ENCODE data around the gene PRKCQ.

The PRKCQ gene

GRCh38 chr10:6539833-6540232 lies 40.2 kb downstream of the PRKCQ start:
- peaks cover 7% of the 10 kb centered on the region for H3K4me1 Mint-ChIP-seq
- no peak for DNase-seq (ENCODE audit: low spot score in 2 of 2)
- no peaks in the 10 kb centered on the region for H3K9me3 Mint-ChIP-seq
- no peak overlapping the region for H3K4me3 Mint-ChIP-seq
- no peak overlapping the region for H3K27ac Mint-ChIP-seq
- no peaks in the 10 kb centered on the region for H3K36me3 Mint-ChIP-seq
- H3K27me3 Mint-ChIP-seq: peaks cover 13% of the 10 kb centered on the region
- ATAC-seq (ENCODE audit: low read depth): no peak

- Mint-ChIP-seq H3K4me1 (no peaks in the 10 kb centered on the region), H3K4me3 (no peak overlapping the region), H3K27ac (no peak overlapping the region), H3K27me3 (peaks cover 8% of the 10 kb centered on the region), H3K36me3 (no peaks in the 10 kb centered on the region), H3K9me3 (no peaks in the 10 kb centered on the region)
- ATAC-seq (ENCODE audit: low read depth): no peak
- no peak for DNase-seq (ENCODE audit: low spot score in 2 of 2)
These were observed 42.3 kb downstream of the PRKCQ start for GRCh38 chr10:6537770-6538169.

DNA sequence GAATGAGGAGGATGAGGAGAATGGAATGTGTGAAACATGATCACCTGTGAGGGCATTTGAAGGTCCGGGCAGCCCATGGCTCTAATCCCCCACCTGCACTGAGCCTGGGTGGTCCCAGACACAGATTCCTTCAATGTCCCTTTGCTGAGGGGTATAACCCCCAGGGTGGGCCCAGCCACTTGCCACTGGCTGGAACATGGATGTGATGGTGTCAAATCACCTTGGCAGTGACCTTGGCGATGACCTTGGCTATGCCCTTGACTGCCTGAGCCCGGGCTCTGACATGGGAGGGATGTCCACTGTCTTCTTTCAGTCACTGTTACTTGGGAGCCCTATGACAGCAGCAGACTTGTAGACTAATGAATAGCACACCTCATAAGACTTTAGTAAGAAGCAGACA lies 44.0 kb downstream of the PRKCQ start:
- no peak for DNase-seq (ENCODE audit: low spot score in 2 of 2)

DNA sequence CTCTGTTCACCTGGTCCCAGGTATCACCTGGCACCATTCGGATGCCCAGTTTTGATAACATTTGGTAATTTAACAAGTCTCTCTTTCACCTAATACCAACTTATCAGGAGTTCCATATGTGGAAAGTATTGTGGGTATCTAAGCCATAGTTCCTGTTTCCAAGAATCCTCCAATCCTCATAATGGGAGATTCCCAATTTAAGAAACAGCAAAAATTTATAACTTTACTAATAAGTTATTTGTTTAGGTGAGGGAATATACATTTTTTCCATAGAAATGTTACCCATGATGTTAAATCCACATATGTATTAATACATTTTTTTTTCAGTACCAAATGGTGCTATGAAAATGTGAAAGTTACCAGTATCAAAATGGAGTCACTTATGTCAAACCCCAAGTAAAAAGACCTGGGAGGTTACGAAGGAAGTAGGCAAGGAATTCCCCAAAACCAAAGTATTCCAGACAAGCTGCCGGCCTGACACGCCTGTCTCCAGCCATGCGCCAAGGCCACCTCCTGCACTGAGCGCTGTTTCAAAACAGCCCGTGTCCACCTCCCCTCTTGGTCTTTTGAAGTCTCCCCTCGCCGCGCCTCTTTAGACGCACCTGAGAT lies 44.8 kb downstream of the PRKCQ start:
- Mint-ChIP-seq H3K4me3 (no peak overlapping the region), H3K27me3 (peaks cover 9% of the 10 kb centered on the region), H3K27ac (no peak overlapping the region), H3K36me3 (no peaks in the 10 kb centered on the region), H3K9me3 (no peaks in the 10 kb centered on the region), H3K4me1 (no peaks in the 10 kb centered on the region)
- DNase-seq (ENCODE audit: low spot score in 2 of 2) (no peak), ATAC-seq (ENCODE audit: low read depth) (no peak)

More for the DNA sequence above, 44.0 kb downstream of the PRKCQ start:
- Mint-ChIP-seq H3K9me3 (no peaks in the 10 kb centered on the region), H3K36me3 (no peaks in the 10 kb centered on the region), H3K27me3 (peaks cover 9% of the 10 kb centered on the region), H3K4me1 (no peaks in the 10 kb centered on the region), H3K27ac (no peak overlapping the region), H3K4me3 (no peak overlapping the region)
- no peak for ATAC-seq (ENCODE audit: low read depth)

GRCh38 chr10:6532321-6532720 lies 47.8 kb downstream of the PRKCQ start:
- Mint-ChIP-seq H3K4me3 (no peak overlapping the region), H3K36me3 (no peaks in the 10 kb centered on the region), H3K27ac (no peak overlapping the region), H3K27me3 (peaks cover 11% of the 10 kb centered on the region), H3K9me3 (no peaks in the 10 kb centered on the region), H3K4me1 (no peaks in the 10 kb centered on the region)
- DNase-seq (ENCODE audit: low spot score in 2 of 2) (no peak), ATAC-seq (ENCODE audit: low read depth) (no peak)

GRCh38 chr10:6530966-6531365 lies 49.1 kb downstream of the PRKCQ start:
- Mint-ChIP-seq H3K4me1 (no peaks in the 10 kb centered on the region), H3K27me3 (peaks cover 10% of the 10 kb centered on the region), H3K27ac (no peak overlapping the region), H3K9me3 (no peaks in the 10 kb centered on the region), H3K4me3 (no peak overlapping the region), H3K36me3 (no peaks in the 10 kb centered on the region)
- ATAC-seq (ENCODE audit: low read depth) (no peak), DNase-seq (ENCODE audit: low spot score in 2 of 2) (no peak)

GRCh38 chr10:6530211-6530840 lies 49.8 kb downstream of the PRKCQ start:
- H3K4me3 Mint-ChIP-seq: no peak overlapping the region
- ATAC-seq (ENCODE audit: low read depth) (no peak), DNase-seq (ENCODE audit: low spot score in 2 of 2) (no peak)
- H3K36me3 Mint-ChIP-seq: no peaks in the 10 kb centered on the region
- no peak overlapping the region for H3K27ac Mint-ChIP-seq
- H3K27me3 Mint-ChIP-seq: peaks cover 9% of the 10 kb centered on the region
- H3K4me1 Mint-ChIP-seq: no peaks in the 10 kb centered on the region
- H3K9me3 Mint-ChIP-seq: no peaks in the 10 kb centered on the region

DNA sequence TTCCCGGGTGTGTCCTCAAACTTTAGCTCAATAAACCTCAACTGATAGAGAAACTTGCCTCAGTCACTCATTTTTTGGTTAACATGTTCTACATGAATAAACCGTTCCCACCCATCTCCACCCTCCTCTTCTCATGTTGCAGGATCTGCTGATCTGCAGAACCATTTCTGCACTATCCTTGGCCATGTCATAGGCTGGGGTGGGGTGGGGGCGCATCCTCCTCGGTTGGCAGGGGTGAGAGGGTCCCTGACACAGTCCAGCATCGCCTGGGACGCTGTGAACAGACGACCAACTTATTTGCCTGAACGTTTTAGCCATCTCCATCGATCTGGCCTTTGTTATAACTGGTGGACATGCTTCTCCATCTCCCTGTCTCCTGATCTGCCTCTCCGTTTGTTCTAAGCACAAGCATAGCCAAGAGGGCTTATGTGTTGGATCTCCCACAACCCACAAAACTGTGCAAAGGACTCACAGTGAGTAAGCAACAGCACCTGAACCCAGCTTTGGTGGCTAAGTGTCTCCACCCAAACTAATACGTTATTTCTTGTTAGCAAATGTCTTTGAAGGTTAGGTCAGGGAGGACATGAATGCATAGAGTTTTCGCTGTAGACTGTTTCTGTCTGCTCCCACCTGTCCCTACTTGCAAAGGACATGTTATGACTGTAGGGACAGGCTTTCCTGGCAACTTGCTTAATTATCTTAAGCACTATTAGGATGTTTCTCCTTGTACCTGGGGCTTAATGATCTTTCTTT lies 51.7 kb downstream of the PRKCQ start:
- H3K9me3 Mint-ChIP-seq: no peaks in the 10 kb centered on the region

DNA sequence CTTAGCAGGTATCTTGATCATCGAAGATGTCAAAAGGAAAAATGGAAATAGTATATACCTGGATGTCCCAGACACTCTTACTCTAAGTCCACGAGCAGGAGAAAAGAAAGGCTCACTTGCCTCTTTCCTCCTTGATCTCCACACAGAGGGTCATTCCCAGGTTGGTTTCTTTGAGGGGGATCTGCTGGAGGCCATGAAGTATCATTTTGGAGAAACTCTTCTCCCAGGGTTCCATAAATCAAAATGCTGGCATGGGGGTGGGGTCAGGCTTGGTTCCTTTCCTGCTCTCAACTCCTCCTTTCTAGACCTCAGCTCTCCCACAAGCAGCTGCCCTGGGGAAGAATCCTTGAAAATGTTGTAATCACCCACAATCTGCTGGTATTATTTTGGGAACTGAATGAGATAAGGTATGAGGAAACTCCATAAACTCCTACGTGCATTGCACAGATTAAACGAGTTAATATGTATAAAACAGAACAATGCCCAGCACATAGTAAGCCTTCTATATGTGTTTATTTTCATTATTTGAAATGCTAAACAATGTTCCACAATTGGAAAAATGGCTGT lies 54.4 kb downstream of the PRKCQ start:
- DNase-seq (ENCODE audit: low spot score in 2 of 2) (no peak), ATAC-seq (ENCODE audit: low read depth) (no peak)
- H3K9me3 Mint-ChIP-seq: no peaks in the 10 kb centered on the region
- no peak overlapping the region for H3K4me3 Mint-ChIP-seq
- peaks cover 12% of the 10 kb centered on the region for H3K27me3 Mint-ChIP-seq
- no peaks in the 10 kb centered on the region for H3K36me3 Mint-ChIP-seq
- no peak overlapping the region for H3K27ac Mint-ChIP-seq
- no peaks in the 10 kb centered on the region for H3K4me1 Mint-ChIP-seq

More for the DNA sequence above, 51.7 kb downstream of the PRKCQ start:
- no peak for ATAC-seq (ENCODE audit: low read depth)
- H3K27ac Mint-ChIP-seq: no peak overlapping the region
- no peaks in the 10 kb centered on the region for H3K36me3 Mint-ChIP-seq
- no peak for DNase-seq (ENCODE audit: low spot score in 2 of 2)
- H3K4me1 Mint-ChIP-seq: no peaks in the 10 kb centered on the region
- peaks cover 8% of the 10 kb centered on the region for H3K27me3 Mint-ChIP-seq
- H3K4me3 Mint-ChIP-seq: no peak overlapping the region

- Mint-ChIP-seq H3K4me3 (no peak overlapping the region), H3K27me3 (peaks cover 19% of the 10 kb centered on the region), H3K27ac (no peak overlapping the region), H3K9me3 (no peaks in the 10 kb centered on the region), H3K36me3 (no peaks in the 10 kb centered on the region), H3K4me1 (no peaks in the 10 kb centered on the region)
- ATAC-seq (ENCODE audit: low read depth) (no peak), DNase-seq (ENCODE audit: low spot score in 2 of 2) (no peak)
These were observed 57.8 kb downstream of the PRKCQ start for GRCh38 chr10:6522230-6522629.

DNA sequence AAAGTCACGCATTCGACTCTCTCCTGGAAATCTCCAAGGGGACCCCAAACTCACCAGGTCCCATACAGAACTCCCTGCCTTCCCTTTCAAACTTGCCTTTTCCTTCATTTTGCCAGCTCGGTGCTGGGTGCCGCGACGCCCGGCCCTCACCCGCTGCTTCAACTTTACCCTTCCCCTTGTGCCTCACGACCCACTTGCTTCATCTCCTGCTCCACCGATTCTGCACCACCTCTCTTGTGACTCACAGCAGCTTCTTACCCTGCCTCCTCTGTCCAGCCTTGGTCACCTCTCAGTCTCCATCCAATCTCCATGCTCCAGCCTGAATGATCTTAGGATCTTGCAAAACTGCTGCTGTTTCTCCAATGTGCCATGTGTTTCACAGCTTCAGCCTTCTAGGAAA lies 59.9 kb downstream of the PRKCQ start:
- Mint-ChIP-seq H3K27ac (no peak overlapping the region), H3K9me3 (no peaks in the 10 kb centered on the region), H3K4me1 (no peaks in the 10 kb centered on the region), H3K27me3 (peaks cover 16% of the 10 kb centered on the region), H3K4me3 (no peak overlapping the region), H3K36me3 (no peaks in the 10 kb centered on the region)
- DNase-seq (ENCODE audit: low spot score in 2 of 2): no peak
- no peak for ATAC-seq (ENCODE audit: low read depth)

DNA sequence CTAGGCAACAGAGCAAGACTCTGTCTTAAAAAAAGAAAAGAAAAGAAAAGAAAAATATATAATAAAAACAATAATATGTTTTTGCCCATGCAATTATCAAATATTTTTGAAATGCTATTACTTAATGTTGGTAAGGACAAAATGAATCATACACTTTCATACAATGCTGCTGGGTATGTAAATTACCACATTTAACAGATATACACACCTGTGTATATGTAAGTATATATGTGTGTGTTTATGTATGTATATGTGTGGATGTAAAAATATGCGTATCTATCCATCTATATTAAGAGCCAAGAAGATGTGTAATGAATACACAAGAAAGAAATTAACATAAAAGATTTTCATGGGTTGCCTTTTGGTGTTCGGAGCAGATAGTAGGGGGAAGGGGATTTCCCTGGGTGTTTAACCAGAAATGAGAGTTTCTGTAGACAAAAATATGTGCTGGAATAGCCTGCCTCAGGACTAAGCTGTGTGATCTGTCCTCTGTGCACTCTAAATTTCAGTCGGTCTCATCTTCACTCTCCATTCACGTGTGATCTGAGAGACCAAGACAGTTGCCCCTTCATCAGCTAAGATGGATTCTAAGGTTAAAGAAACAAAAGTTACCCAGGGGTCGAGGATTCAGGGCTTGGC lies 61.2 kb downstream of the PRKCQ start:
- Mint-ChIP-seq H3K27ac (no peak overlapping the region), H3K4me1 (no peaks in the 10 kb centered on the region), H3K4me3 (no peak overlapping the region), H3K27me3 (peaks cover 18% of the 10 kb centered on the region), H3K36me3 (no peaks in the 10 kb centered on the region), H3K9me3 (no peaks in the 10 kb centered on the region)
- no peak for DNase-seq (ENCODE audit: low spot score in 2 of 2)
- no peak for ATAC-seq (ENCODE audit: low read depth)

- H3K36me3 Mint-ChIP-seq: no peaks in the 10 kb centered on the region
- H3K4me1 Mint-ChIP-seq: no peaks in the 10 kb centered on the region
- no peaks in the 10 kb centered on the region for H3K9me3 Mint-ChIP-seq
- DNase-seq (ENCODE audit: low spot score in 2 of 2) (no peak), ATAC-seq (ENCODE audit: low read depth) (no peak)
- H3K27me3 Mint-ChIP-seq: peaks cover 19% of the 10 kb centered on the region
- H3K4me3 Mint-ChIP-seq: no peak overlapping the region
- H3K27ac Mint-ChIP-seq: no peak overlapping the region
These were observed 63.2 kb downstream of the PRKCQ start for GRCh38 chr10:6516929-6517284.

DNA sequence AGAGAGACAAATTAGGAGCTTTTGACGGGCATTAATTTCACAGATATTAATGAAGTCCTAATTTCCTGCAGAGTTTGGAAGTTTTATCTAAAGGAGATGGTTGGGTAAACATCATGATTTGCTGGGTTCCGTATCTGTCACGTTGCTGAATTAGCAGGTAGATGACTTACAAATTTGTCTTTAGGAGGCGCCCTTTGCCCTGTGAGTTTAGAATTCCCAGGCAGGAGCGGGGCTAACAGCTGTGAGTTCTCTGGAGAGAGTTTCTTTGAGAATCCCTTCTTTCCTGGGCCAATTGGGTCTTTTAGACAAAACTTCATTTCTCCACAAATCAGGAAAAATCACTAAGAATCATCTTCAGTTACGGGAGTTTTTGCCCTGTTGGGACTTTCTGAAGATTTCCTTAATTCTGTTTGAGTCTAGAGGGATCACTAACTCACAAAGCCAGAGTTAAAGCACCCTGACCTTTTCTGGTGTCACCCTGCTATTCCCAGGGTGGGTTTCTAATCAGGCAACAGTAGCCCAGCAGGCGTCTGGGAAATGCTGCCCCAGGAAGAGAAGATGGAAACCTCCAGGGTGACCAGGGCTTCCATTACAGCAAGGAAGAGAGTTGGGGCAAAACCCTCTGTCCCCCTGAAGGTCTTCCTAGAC lies 63.7 kb downstream of the PRKCQ start:
- no peaks in the 10 kb centered on the region for H3K36me3 Mint-ChIP-seq
- no peak overlapping the region for H3K27ac Mint-ChIP-seq
- no peak for DNase-seq (ENCODE audit: low spot score in 2 of 2)
- ATAC-seq (ENCODE audit: low read depth): no peak
- peaks cover 19% of the 10 kb centered on the region for H3K27me3 Mint-ChIP-seq
- H3K4me3 Mint-ChIP-seq: no peak overlapping the region
- no peaks in the 10 kb centered on the region for H3K4me1 Mint-ChIP-seq
- no peaks in the 10 kb centered on the region for H3K9me3 Mint-ChIP-seq

Measured in memory B cell (primary cell).